Measurements from ENCODE around the gene RNF144B.
A peak's percentile ranks its signal among the peaks of the same experiment; 100 is the strongest.

The RNF144B gene

GRCh38 chr6:18488526-18489270 lies 101.5 kb downstream of the RNF144B start:
- no peak for DNase-seq (ENCODE audit: low read depth)

- no peak for DNase-seq (ENCODE audit: low read depth)
Observed at GRCh38 chr6:18489335-18489734, 102.2 kb downstream of the RNF144B start.

GRCh38 chr6:18491308-18492045 lies 104.3 kb downstream of the RNF144B start:
- no peak for DNase-seq (ENCODE audit: low read depth)

DNA sequence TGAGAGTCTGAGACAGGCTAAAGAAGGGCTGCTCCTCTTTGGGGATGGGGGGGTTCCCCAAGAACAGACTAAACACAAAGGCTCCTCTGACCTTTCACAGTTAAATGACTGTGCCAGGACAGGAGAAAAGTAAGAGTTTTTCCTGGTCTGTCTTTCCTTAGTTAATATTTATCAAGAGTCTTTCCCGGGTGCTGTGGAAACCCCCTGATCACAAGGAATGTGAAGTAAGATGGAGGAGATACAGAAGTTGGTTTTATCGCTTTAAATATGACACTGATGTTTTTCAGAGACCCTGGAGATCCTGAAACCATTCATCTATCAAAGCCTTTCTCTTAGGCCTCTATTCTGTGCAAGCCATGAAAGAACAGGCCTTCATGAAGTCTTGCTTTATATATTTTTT lies 105.8 kb downstream of the RNF144B start:
- no peak for DNase-seq (ENCODE audit: low read depth)

- no peak for DNase-seq (ENCODE audit: low read depth)
Observed at GRCh38 chr6:18493382-18493891, 106.3 kb downstream of the RNF144B start.

GRCh38 chr6:18493925-18494324 lies 106.8 kb downstream of the RNF144B start:
- no peak for DNase-seq (ENCODE audit: low read depth)

DNA sequence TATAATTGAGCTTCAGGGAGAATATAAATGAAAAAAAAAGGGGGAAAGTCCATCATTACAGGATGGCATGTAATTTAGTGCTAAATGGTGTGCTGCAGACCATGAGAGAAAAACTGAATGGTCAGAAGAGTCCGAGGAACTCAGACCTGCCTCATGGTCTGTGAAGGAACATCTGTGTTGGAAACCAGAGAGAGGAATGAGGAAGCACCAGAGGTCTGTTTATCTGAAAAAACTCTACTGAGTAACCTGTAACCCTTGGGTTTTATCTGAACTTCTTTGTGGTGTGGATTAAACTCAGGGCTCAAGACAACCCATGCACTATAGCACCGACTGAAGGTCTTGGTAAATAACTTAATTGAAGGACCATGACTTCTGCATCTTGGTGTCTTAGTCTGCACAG lies 108.1 kb downstream of the RNF144B start:
- DNase-seq (ENCODE audit: low read depth) = no peak

GRCh38 chr6:18496462-18496861 lies 109.3 kb downstream of the RNF144B start:
- no peak for DNase-seq (ENCODE audit: low read depth)

- DNase-seq (ENCODE audit: low read depth) = no peak
Observed at GRCh38 chr6:18497006-18497405, 109.9 kb downstream of the RNF144B start.

DNA sequence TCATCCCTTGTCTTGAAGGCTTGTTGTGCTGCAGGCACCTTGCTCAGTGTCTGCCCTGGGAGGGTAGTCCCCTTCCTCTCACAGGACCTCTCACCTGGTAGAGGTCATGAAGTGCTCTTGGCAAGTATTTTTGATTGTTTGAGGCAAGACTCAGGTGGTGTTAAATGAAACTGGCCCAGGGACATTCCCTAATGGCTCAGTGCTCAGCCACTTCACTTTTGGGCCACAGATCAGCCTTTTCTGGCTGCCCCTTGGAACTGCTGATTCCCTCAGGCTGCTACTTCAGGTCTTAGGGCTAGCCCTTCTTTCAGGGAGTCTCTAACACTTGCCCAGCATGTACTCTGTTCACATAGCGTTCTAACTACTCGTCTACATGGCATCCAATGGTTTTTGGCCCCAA lies 111.3 kb downstream of the RNF144B start:
- no peak for DNase-seq (ENCODE audit: low read depth)

- DNase-seq (ENCODE audit: low read depth) = no peak
Observed at GRCh38 chr6:18500921-18501662, 113.9 kb downstream of the RNF144B start.

DNA sequence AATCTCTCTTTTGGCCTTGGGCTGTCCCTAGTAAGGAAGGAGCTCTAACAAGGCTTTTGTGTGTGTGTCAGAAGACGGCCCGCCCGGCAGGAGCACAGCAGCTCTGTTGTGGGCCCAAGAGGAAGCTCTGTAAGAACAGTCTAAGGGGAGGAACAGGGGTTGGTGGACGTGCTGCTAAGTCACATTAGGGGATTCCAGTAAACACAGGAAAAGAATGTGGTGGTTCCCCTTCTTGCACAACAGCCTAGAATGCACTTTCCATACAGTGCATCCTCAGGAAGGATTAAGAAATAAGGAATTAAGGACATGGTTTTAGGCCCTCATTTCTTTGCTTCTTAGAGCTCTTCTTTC lies 114.5 kb downstream of the RNF144B start:
- DNase-seq (ENCODE audit: low read depth) = no peak

- no peak for DNase-seq (ENCODE audit: low read depth)
Observed at GRCh38 chr6:18503206-18503592, 116.0 kb downstream of the RNF144B start.

- peak; percentile 66 for DNase-seq (ENCODE audit: low read depth)
Observed at GRCh38 chr6:18503593-18504231, 116.6 kb downstream of the RNF144B start.

DNA sequence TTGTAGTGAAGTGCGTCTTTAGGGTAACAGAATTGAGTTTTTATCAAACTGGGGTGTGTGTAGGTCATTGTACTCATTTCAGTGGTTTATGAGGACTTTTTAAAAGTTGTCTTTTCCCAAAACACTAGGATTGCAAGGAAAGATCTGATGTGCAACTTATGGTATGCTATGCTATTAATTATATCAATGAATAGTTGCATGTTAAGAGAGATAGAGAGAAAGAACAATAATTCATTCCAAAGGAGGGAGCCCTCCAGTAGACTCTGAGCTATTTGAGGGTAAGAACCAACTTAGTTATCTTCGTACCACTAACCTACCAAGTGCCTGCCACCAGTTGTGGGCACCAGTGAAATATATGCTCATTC lies 117.1 kb downstream of the RNF144B start:
- DNase-seq (ENCODE audit: low read depth) = no peak

DNA sequence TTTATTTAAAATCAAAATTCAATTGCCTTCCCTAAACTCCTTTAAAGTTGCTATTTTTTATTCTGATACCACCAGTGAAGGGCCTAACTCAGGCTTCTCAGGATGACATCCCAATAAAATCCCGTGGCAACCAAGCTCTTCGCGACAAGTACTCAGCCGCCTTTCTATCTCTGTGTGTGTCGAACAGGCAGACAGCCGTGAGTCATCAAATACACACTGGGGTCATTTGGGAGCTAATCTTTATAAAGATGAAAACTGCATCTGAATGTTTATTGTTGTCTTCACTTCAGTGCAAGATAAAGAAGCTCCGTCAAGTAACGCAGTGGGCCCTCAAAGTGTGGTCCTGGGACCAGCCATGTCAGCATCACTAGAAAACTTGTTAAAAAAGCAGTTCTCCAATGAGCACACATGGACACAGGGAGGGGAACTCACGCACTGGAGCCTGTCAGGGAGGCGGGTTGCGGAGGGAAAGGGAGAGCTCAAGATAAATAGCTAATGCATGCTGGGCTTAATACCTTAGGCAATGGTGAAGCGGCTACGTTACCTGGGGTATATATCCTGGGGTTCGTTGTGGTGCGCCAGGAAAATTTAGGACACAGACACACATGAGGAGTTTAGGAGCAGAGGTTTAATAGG lies 119.3 kb downstream of the RNF144B start:
- no peak for DNase-seq (ENCODE audit: low read depth)

DNA sequence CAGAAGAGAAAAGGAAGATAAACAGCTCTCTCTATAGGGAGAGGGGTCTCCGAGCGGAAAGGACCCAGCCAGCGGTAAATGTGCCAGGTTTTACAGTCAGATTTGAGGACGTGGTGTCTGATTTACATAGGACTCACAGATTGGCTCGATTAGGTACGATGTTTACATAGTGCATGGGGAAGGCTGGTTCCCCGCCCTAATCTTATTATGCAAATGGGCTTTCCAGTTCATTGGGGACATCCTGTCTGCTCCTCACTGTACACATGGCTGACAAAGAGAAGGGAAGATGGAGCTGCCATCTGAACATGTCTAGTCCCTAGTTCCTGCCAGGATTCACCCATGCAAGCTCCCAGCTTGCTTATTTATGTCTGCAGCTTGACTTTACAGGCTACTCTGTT lies 119.9 kb downstream of the RNF144B start:
- DNase-seq (ENCODE audit: low read depth) = no peak

DNA sequence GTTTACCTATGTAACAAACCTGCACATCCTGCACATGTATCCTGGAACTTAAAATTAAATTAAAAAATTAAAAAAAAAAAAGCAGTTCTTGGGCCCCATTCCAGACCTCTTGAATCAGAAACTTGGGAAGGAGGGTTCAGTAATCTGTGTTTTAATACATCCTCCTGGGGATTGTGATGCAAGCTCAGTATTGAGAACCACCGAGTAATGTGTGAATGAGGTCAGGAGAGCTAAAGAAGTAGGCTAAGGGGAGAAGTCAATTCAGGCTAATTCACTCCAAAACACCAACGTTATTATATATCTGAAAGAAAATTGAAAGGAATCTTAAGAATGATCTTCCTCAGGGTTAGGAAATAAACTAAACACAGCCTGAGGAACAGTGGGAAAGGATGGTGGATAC lies 120.4 kb downstream of the RNF144B start:
- DNase-seq (ENCODE audit: low read depth) = peak; percentile 48

- DNase-seq (ENCODE audit: low read depth) = peak; percentile 43
Observed at GRCh38 chr6:18509871-18510643, 122.9 kb downstream of the RNF144B start.

DNA sequence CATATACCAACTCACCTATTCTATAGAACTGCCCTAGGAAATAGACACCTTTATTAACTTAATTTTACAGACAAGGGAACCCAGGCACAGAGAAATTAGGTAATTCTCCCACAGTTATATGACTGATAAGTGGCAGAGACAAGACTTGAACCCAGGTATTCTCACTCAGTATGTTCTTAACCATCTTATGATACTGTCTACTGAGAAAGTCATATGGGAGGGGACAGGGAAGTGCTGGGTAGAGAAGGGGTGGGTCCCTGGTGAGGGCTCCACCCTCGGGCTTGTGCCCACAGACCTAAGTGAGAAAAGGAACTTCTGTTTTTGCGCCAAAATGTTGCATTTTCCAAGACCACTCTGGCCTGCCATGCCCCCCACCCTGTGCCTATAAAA lies 123.5 kb downstream of the RNF144B start:
- no peak for DNase-seq (ENCODE audit: low read depth)

DNA sequence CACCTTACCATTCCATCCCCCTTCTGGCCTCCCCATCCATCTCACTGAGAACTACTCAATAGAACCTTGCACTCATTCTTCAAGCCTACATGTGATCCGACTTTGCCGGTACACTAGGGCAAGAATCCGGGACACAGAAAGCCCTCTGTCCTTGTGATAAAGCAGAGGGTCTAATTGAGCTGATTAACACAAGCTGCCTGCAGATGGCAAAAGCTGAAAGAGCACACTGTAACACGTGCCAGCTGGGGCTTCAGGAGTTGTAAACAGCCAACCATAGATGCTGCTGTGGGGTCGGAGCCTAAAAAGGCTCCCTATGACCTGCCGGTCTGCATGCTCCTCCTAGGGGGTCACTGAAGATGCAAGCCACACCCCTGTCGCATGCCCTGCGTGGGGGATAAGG lies 124.1 kb downstream of the RNF144B start:
- no peak for DNase-seq (ENCODE audit: low read depth)
